ENCODE measurements around the gene PCDHA11.

GRCh38 chr5:140822281-140822629 lies 46.5 kb upstream of the PCDHA11 start:
- TF ChIP-seq CTCF (IDR thresholded peaks at IDR 0.05) (no peak), POLR2A (IDR thresholded peaks at IDR 0.05) (no peak)
